ENCODE data around the gene PDCD2.

Gene PDCD2

DNA sequence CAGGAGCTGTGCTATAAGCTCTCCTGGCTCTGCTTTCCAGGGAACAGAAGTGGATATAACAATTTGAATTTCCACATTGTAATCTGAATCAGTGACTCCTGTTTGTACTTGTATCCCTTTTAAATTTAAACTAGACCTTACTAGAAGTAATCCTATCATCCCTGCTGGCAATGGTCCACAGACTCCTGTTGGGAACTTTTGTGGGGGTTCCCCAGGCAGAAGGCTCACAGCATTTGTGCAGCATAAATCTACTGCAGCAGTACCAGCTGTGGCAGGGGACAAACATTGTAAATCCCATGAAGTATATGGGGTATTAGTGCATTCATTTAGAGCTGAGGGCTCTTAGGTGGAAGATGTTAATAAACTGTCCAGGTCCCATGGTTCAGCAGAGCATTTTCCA is 12.0 kb upstream of the PDCD2 start:
- ChIA-PET CTCF (no interaction called here), POLR2A (interaction anchor here (1.0 kb wide), 1 partner anchor 12 kb away, joined by 3 read pairs; the partner anchor contains the start of gene PDCD2)
- TF ChIP-seq NFRKB (IDR thresholded peaks at IDR 0.05) (no peak), ARNT (IDR thresholded peaks at IDR 0.05) (no peak), FOXA1 (IDR thresholded peaks at IDR 0.05) (no peak), FOXM1 (IDR thresholded peaks at IDR 0.05; ENCODE audit: borderline replicate concordance) (no peak), ZNF384 (IDR thresholded peaks at IDR 0.05) (no peak), FOXK2 (IDR thresholded peaks at IDR 0.05) (no peak), LEF1 (IDR thresholded peaks at IDR 0.05; ENCODE audit: borderline replicate concordance) (no peak), CTBP1 (IDR thresholded peaks at IDR 0.05; ENCODE audit: borderline replicate concordance) (no peak)
- TF ChIP-seq, protein P1, sequence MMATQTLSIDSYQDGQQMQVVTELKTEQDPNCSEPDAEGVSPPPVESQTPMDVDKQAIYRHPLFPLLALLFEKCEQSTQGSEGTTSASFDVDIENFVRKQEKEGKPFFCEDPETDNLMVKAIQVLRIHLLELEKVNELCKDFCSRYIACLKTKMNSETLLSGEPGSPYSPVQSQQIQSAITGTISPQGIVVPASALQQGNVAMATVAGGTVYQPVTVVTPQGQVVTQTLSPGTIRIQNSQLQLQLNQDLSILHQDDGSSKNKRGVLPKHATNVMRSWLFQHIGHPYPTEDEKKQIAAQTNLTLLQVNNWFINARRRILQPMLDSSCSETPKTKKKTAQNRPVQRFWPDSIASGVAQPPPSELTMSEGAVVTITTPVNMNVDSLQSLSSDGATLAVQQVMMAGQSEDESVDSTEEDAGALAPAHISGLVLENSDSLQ (IDR thresholded peaks at IDR 0.05): no peak
- DNase-seq (ENCODE audit: extremely low spot score): no peak

DNA sequence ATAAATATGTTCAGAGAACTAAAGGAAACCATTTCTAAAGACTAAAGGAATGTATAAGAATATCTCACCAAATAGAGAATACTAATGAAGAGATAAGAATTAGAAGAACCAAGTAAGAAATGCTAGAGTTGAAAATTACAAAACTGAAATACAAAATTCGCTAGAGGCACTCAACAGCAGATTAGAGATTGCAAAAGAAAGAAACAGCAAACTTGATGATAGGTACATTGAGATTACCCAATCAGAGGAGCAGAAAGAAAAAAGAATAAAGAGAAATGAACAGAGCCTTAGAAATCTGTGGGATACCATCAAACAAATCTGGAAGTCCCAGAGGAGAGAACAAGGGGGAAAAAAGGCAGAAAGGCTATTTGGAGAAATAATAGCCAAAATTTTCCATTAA is 6.3 kb upstream of the PDCD2 start:
- POLR2A ChIA-PET: no interaction called here
- TF ChIP-seq HDGF (IDR thresholded peaks at IDR 0.05; ENCODE audit: borderline replicate concordance): no peak
- no peak for TF ChIP-seq ZNF384 (IDR thresholded peaks at IDR 0.05)
- TF ChIP-seq CTBP1 (IDR thresholded peaks at IDR 0.05; ENCODE audit: borderline replicate concordance): no peak
- TF ChIP-seq LEF1 (IDR thresholded peaks at IDR 0.05; ENCODE audit: borderline replicate concordance): no peak
- no peak for TF ChIP-seq FOXA1 (IDR thresholded peaks at IDR 0.05)
- no peak for TF ChIP-seq SUZ12 (IDR thresholded peaks at IDR 0.05)
- no peak for TF ChIP-seq FOXM1 (IDR thresholded peaks at IDR 0.05; ENCODE audit: borderline replicate concordance)
- TF ChIP-seq BHLHE40 (IDR thresholded peaks at IDR 0.05; ENCODE audit: borderline replicate concordance): no peak
- TF ChIP-seq ELF4 (IDR thresholded peaks at IDR 0.05): no peak
- no peak for TF ChIP-seq SP1 (IDR thresholded peaks at IDR 0.05)
- TF ChIP-seq ARNT (IDR thresholded peaks at IDR 0.05): no peak
- TF ChIP-seq, protein P1 (IDR thresholded peaks at IDR 0.05): no peak
- no peak for TF ChIP-seq TARDBP (IDR thresholded peaks at IDR 0.05)
- no peak for TF ChIP-seq FOXK2 (IDR thresholded peaks at IDR 0.05)
- TF ChIP-seq L3MBTL2 (conservative IDR thresholded peaks at IDR 0.05): no peak
- CTCF ChIA-PET: no interaction called here
- DNase-seq (ENCODE audit: extremely low spot score): no peak

DNA sequence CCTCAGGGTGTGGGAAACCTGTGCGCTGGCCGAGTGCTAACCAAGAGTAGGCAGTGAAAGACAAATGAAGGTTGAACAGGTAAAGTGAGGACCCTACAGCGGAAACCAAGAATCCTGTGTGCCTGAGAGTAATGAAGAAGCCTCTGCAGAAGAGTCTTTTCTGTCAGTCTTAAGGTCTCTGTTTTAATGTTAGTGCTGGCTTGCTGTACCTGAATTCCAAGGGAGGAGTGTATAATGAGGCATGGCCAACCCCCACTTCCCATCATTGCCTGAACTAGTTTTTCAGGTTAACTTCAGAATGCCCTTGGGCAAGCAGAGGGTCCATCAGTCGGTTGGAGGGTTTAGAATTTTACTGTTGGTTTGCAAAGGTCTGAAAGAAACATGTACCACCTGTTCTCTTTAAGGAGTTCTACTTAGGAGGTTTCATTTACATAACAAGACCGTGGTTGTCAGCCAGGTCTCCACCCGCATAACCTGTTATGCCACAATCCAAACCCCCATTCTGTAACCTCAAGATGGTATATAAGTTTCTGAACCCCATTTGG is 589 bp upstream of the PDCD2 start:
- ChIA-PET POLR2A (interaction anchor here (1.0 to 2.0 kb wide), 4 partner anchors 8 to 33 kb away, joined by 3 to 17 read pairs (median 6); partner anchors contain the start of gene TBP), CTCF (no interaction called here)
- no peak for TF ChIP-seq ZNF384 (IDR thresholded peaks at IDR 0.05)
- no peak for TF ChIP-seq HDGF (IDR thresholded peaks at IDR 0.05; ENCODE audit: borderline replicate concordance)
- TF ChIP-seq L3MBTL2 (conservative IDR thresholded peaks at IDR 0.05): no peak; the same call in 1 of the 2 replicates
- no peak for TF ChIP-seq CTBP1 (IDR thresholded peaks at IDR 0.05; ENCODE audit: borderline replicate concordance)
- TF ChIP-seq FOXM1 (IDR thresholded peaks at IDR 0.05; ENCODE audit: borderline replicate concordance): no peak
- DNase-seq (ENCODE audit: extremely low spot score): no peak

- POLR2A ChIA-PET: interaction anchor here (0.7 to 2.0 kb wide), 10 partner anchors 10 to 832 kb away, joined by 3 to 17 read pairs (median 4); partner anchors contain the start of genes ERMARD and TBP
- TF ChIP-seq HDGF (IDR thresholded peaks at IDR 0.05; ENCODE audit: borderline replicate concordance) (no peak), FOXM1 (IDR thresholded peaks at IDR 0.05; ENCODE audit: borderline replicate concordance) (no peak), ZNF384 (IDR thresholded peaks at IDR 0.05) (no peak), SP1 (IDR thresholded peaks at IDR 0.05) (no peak), CTBP1 (IDR thresholded peaks at IDR 0.05; ENCODE audit: borderline replicate concordance) (no peak), NFRKB (IDR thresholded peaks at IDR 0.05) (no peak), FOXA1 (IDR thresholded peaks at IDR 0.05) (no peak), BHLHE40 (IDR thresholded peaks at IDR 0.05; ENCODE audit: borderline replicate concordance) (no peak), ARNT (IDR thresholded peaks at IDR 0.05) (no peak), L3MBTL2 (conservative IDR thresholded peaks at IDR 0.05) (no peak), SUZ12 (IDR thresholded peaks at IDR 0.05) (no peak), ELF4 (IDR thresholded peaks at IDR 0.05) (no peak), LEF1 (IDR thresholded peaks at IDR 0.05; ENCODE audit: borderline replicate concordance) (no peak), TARDBP (IDR thresholded peaks at IDR 0.05) (no peak), FOXK2 (IDR thresholded peaks at IDR 0.05) (no peak)
- TF ChIP-seq, protein P1 (IDR thresholded peaks at IDR 0.05): no peak
- CTCF ChIA-PET: interaction anchor here (1.2 kb wide), 1 partner anchor 10 kb away, joined by 4 read pairs; no protein-coding TSS in a partner anchor
- peak; percentile 14 for DNase-seq (ENCODE audit: extremely low spot score)
Measured at GRCh38 chr6:170583756-170584180, 669 bp downstream of the PDCD2 start.

GRCh38 chr6:170578909-170579308 is 5.5 kb downstream of the PDCD2 start:
- DNase-seq (ENCODE audit: extremely low spot score): no peak
- ChIA-PET CTCF (no interaction called here), POLR2A (no interaction called here)
- no peak for TF ChIP-seq LEF1 (IDR thresholded peaks at IDR 0.05; ENCODE audit: borderline replicate concordance)
- TF ChIP-seq BHLHE40 (IDR thresholded peaks at IDR 0.05; ENCODE audit: borderline replicate concordance): no peak
- no peak for TF ChIP-seq FOXM1 (IDR thresholded peaks at IDR 0.05; ENCODE audit: borderline replicate concordance)
- TF ChIP-seq ELF4 (IDR thresholded peaks at IDR 0.05): no peak
- TF ChIP-seq ZNF384 (IDR thresholded peaks at IDR 0.05): no peak
- no peak for TF ChIP-seq SP1 (IDR thresholded peaks at IDR 0.05)
- TF ChIP-seq SUZ12 (IDR thresholded peaks at IDR 0.05): no peak
- no peak for TF ChIP-seq FOXA1 (IDR thresholded peaks at IDR 0.05)
- TF ChIP-seq HDGF (IDR thresholded peaks at IDR 0.05; ENCODE audit: borderline replicate concordance): no peak
- TF ChIP-seq, protein P1 (IDR thresholded peaks at IDR 0.05): no peak
- TF ChIP-seq FOXK2 (IDR thresholded peaks at IDR 0.05): no peak
- TF ChIP-seq CTBP1 (IDR thresholded peaks at IDR 0.05; ENCODE audit: borderline replicate concordance): no peak
- no peak for TF ChIP-seq TARDBP (IDR thresholded peaks at IDR 0.05)
- no peak for TF ChIP-seq ARNT (IDR thresholded peaks at IDR 0.05)
- TF ChIP-seq L3MBTL2 (conservative IDR thresholded peaks at IDR 0.05): no peak
- no peak for TF ChIP-seq NFRKB (IDR thresholded peaks at IDR 0.05)

Data from HEK293T (cell line).